Measurements from ENCODE around the gene TMEM18.

The TMEM18 gene

DNA sequence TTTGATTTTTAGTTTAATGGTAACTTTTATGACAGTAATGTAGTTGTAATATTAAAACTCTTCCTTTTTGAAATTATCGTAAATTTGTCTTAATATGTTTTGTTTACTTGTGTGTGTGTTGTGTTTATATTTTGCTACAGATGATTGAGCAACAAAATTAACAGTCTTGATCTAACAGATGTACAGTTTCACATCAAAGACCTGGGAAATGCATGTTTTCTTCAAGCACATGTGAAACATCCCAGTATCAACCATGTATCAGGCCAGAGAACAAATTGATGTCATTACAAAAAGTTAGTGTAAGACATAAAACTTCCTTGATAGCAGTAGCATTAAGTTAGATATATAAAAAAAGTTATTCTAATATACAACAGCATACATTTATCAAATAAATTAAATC, 45.5 kb downstream of the TMEM18 start:
- Histone ChIP-seq H3K27me3 (ENCODE audit: insufficient read depth, low read length) (peaks cover 12% of the 10 kb centered on the region), H3K9ac (ENCODE audit: low read depth, low read length) (no peak overlapping the region), H3K4me3 (ENCODE audit: low read length) (no peak overlapping the region), H3K36me3 (ENCODE audit: insufficient read depth, low read length) (no peaks in the 10 kb centered on the region), H3K27ac (ENCODE audit: low read depth, low read length) (no peak overlapping the region), H3K4me1 (ENCODE audit: insufficient read depth, low read length) (peaks cover 5% of the 10 kb centered on the region; the same call in 1 of the 2 replicates), H3K9me3 (ENCODE audit: insufficient read depth, low read depth, low read length) (no peaks in the 10 kb centered on the region)
- WGBS, result 100% methylated on average over 1 of the region's 1 CpG

DNA sequence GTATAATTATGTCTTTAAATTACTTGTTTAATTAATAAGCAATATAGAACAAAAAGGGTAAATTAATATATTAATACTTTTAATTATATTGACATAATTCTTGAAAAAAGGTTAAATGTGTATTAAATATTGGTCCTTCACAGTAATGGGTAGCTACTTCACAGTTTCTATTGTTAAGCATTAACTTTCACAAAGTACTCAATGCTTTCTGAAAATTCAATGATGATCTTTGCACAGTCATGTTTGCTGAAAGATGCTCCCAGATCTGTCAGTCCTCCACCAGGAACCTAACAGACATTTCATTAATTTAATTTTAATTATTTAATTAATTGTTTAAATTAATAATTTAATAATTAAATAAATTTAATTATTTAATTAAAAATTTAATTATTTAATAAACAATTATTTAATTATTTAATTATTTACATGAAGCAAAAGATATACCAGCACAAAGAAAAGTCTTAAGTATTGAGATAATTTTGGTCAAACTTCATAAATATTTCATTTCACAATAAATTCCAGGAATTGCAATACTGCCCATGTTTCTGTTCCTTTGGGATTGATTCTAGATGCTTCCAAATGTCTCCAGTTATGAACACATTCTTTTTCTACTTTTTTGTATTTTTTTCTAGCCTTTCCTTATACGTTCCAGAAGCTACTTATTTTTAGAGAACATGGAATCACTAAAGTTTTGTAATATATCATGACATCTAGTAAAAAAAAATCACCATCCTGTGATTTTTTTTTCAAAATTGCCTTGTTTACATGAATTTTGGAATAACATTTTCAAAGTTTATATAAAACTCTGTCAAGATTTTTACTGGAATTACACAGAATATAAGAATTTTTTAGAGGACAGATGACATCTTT, 46.5 kb downstream of the TMEM18 start:
- peaks cover 5% of the 10 kb centered on the region; the same call in 1 of the 2 replicates for H3K4me1 ChIP-seq (ENCODE audit: insufficient read depth, low read length)
- H3K9me3 ChIP-seq (ENCODE audit: insufficient read depth, low read depth, low read length), result no peaks in the 10 kb centered on the region
- H3K36me3 ChIP-seq (ENCODE audit: insufficient read depth, low read length), result no peaks in the 10 kb centered on the region
- H3K27ac ChIP-seq (ENCODE audit: low read depth, low read length), result no peak overlapping the region
- H3K27me3 ChIP-seq (ENCODE audit: insufficient read depth, low read length), result peaks cover 2% of the 10 kb centered on the region; the same call in 1 of the 2 replicates
- WGBS, result no CpG with 5 or more reads among the region's 1 CpG
- no peak overlapping the region for H3K4me3 ChIP-seq (ENCODE audit: low read length)
- H3K9ac ChIP-seq (ENCODE audit: low read depth, low read length), result no peak overlapping the region

DNA sequence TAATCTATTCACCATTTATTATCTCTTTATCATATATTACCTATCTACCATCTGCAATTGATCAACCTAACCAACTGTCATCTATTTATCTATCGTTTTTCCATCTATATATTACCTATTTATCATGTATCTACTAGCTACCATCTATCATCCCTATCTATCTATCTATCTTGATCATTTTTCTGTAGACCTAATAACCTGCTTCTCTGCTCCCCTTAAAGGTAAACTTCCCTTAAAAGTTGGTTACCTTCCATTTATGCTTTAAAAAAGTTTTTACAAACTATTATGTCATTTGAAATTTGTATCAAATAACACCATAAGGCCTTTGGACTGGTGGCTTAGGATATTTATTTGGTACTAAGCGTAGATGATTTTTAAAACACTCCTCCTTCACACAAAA, 47.2 kb downstream of the TMEM18 start:
- H3K4me3 ChIP-seq (ENCODE audit: low read length), result no peak overlapping the region
- H3K27me3 ChIP-seq (ENCODE audit: insufficient read depth, low read length), result no peaks in the 10 kb centered on the region
- no peaks in the 10 kb centered on the region for H3K9me3 ChIP-seq (ENCODE audit: insufficient read depth, low read depth, low read length)
- WGBS, result 81% methylated on average over 1 of the region's 2 CpGs
- no peak overlapping the region for H3K27ac ChIP-seq (ENCODE audit: low read depth, low read length)
- peaks cover 5% of the 10 kb centered on the region; the same call in 1 of the 2 replicates for H3K4me1 ChIP-seq (ENCODE audit: insufficient read depth, low read length)
- no peak overlapping the region for H3K9ac ChIP-seq (ENCODE audit: low read depth, low read length)
- H3K36me3 ChIP-seq (ENCODE audit: insufficient read depth, low read length), result no peaks in the 10 kb centered on the region

DNA sequence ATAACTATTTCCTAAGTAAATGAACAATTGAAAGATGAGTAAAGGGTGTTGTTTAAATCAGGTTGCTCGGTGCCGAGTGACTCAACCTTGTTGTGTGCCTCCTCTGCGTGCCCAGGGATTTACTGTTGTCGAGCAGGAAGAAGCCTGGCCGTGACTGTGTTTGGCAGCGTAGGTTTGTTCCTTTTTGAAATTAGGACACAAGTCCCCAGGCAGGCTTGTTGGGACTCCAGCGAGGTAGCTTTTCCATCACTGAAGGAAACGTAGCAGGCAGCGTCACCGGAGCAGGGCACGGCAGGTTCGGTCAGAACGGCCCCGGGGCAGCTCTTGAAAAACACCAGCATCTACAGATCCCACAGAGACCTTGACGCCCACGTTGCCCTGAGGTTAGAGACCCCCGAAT, 48.6 kb downstream of the TMEM18 start:
- H3K27ac ChIP-seq (ENCODE audit: low read depth, low read length), result no peak overlapping the region
- 89% methylated on average over 17 of the region's 17 CpGs for WGBS
- no peaks in the 10 kb centered on the region for H3K27me3 ChIP-seq (ENCODE audit: insufficient read depth, low read length)
- H3K36me3 ChIP-seq (ENCODE audit: insufficient read depth, low read length), result no peaks in the 10 kb centered on the region
- H3K9ac ChIP-seq (ENCODE audit: low read depth, low read length), result no peak overlapping the region
- H3K9me3 ChIP-seq (ENCODE audit: insufficient read depth, low read depth, low read length), result no peaks in the 10 kb centered on the region
- no peak overlapping the region for H3K4me3 ChIP-seq (ENCODE audit: low read length)
- H3K4me1 ChIP-seq (ENCODE audit: insufficient read depth, low read length), result peaks cover 5% of the 10 kb centered on the region; the same call in 1 of the 2 replicates

DNA sequence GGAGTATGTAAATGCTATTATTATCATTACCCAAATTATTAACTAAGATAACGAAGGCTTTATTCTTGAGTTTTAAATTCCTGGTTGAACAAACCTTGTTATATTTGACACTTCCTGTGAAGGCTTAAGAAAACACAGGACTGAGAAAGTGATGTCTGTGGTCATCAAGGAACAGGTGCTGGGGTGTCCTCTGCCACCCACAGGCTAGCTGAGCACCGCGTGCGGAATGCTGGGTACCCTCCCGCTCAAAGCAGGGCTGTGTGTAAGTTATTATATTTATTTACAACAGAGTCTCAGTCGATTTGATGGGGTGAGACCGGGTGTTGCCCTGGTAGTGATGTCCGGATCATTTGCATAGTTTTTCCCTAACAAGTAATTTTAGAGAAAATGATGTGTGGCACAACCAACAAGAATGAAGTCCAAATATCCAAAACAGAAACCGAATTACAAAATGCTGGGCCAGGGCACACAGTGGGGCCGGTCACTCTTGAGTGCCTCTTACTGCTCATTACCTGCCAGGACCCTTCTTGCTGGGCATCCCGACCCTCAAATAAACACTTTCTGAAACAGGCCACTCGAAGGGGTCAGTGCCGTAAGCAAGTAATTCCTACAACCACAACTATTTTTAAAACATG, 49.2 kb downstream of the TMEM18 start:
- no peak overlapping the region for H3K4me3 ChIP-seq (ENCODE audit: low read length)
- WGBS, result 92% methylated on average over 13 of the region's 13 CpGs
- H3K9me3 ChIP-seq (ENCODE audit: insufficient read depth, low read depth, low read length), result no peaks in the 10 kb centered on the region
- no peaks in the 10 kb centered on the region for H3K27me3 ChIP-seq (ENCODE audit: insufficient read depth, low read length)
- no peak overlapping the region for H3K9ac ChIP-seq (ENCODE audit: low read depth, low read length)
- H3K27ac ChIP-seq (ENCODE audit: low read depth, low read length), result no peak overlapping the region
- H3K36me3 ChIP-seq (ENCODE audit: insufficient read depth, low read length), result no peaks in the 10 kb centered on the region
- peaks cover 5% of the 10 kb centered on the region; the same call in 1 of the 2 replicates for H3K4me1 ChIP-seq (ENCODE audit: insufficient read depth, low read length)

DNA sequence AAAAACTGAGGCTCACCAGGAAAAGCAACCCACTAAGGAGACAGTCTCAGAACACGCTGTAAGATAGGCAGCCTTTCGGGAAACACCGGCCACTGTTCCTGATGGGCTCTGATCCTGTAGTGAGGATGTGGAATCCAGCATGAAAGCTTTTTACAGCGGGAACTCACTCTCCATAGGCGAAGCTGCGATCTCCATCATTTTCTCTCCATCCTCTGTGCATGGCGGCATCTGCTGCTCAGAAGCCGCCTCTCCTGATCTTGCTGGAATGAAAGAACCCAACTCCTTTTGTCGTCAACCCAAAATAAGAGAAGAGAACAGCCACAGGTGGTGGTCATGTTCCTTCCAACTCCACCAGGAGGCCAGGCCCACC, 49.9 kb downstream of the TMEM18 start:
- Histone ChIP-seq H3K9ac (ENCODE audit: low read depth, low read length) (no peak overlapping the region), H3K4me3 (ENCODE audit: low read length) (no peak overlapping the region), H3K36me3 (ENCODE audit: insufficient read depth, low read length) (no peaks in the 10 kb centered on the region), H3K4me1 (ENCODE audit: insufficient read depth, low read length) (peaks cover 5% of the 10 kb centered on the region; the same call in 1 of the 2 replicates), H3K27me3 (ENCODE audit: insufficient read depth, low read length) (no peaks in the 10 kb centered on the region), H3K9me3 (ENCODE audit: insufficient read depth, low read depth, low read length) (no peaks in the 10 kb centered on the region), H3K27ac (ENCODE audit: low read depth, low read length) (no peak overlapping the region)
- WGBS, result 92% methylated on average over 9 of the region's 9 CpGs

DNA sequence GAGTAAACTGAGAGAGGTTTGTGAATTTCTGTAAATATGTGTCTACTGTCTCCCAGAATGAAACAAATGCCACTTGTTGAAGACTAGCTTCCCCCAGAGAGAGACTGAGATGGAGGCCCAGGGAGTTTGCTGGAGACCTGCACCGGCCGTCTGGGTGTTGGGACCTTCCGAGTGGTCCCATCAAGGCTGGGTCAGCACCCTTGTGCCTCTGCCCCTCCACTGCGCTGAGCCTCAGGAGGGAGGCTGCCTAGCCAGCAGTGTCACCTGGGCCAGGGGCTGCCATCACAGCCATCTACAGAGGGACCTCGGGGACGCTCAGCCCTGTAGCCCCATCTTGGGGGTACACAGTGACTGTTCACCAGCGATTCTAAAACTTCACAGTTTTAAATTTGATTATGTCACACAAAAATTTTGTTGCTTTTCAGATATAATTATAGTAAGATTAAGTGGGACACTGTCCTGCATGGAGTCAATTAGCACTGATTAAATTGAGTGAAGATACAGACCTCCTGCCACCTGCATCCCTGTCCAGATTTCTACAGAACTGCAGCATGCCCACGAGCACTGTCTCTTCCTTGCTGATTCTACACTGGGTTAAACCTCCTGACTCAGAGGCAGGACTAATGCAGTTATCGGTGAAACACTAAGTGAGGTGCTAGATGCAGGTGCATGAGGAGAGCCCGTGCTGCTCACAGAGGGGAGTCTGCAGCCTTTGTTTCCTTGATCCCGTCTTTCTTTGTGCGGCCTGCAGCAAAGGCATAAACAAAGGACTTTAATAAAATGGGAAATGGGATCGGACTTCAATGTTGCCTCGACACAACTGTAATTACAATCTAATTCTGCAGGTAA, 50.5 kb downstream of the TMEM18 start:
- Histone ChIP-seq H3K36me3 (ENCODE audit: insufficient read depth, low read length) (no peaks in the 10 kb centered on the region), H3K27ac (ENCODE audit: low read depth, low read length) (no peak overlapping the region), H3K27me3 (ENCODE audit: insufficient read depth, low read length) (no peaks in the 10 kb centered on the region), H3K4me3 (ENCODE audit: low read length) (no peak overlapping the region), H3K4me1 (ENCODE audit: insufficient read depth, low read length) (peaks cover 5% of the 10 kb centered on the region; the same call in 1 of the 2 replicates), H3K9ac (ENCODE audit: low read depth, low read length) (no peak overlapping the region), H3K9me3 (ENCODE audit: insufficient read depth, low read depth, low read length) (no peaks in the 10 kb centered on the region)
- 76% methylated on average over 14 of the region's 14 CpGs for WGBS

DNA sequence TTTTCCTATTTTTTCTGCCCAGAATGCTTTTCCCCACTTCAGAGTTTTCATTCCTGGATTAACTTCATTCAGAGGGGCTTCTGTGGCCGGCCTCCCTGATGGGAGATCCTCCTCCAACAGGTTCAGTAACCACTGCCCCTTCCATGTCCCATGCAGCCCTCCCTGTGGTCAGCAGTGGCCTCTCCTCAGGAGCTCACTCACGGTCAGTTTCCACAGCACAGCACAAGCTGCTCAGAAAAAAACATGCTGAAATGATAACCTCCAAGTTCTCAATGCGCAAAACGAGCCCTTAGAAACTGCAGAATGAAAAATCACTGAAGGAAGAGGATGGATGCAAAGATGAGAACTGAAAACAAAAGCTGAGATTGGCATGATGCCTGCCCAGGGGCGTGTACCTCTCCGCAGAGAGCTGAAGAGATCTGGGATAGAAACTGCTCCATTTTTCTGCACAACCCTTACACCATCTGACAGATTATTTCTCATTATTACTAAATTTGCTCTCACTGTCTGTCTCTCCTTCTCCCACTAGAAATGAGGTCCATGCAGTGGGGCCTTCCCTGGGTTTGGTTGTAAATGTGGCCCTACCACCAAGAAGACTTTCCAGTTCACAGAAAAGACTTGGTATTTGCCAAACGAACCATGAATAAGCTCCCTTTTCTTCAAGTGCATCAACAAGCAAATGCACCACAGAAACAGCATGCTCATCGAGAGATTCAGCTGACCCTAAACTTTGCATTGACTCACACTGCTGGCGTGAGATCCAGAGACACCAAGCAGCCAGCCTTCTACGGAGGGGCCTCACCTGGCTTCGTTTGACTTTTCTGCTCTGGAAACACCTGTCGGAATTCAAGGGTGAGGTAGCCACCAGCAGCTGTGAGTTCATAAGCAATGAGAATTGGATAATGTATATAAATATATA, 51.5 kb downstream of the TMEM18 start:
- Histone ChIP-seq H3K9me3 (ENCODE audit: insufficient read depth, low read depth, low read length) (no peaks in the 10 kb centered on the region), H3K27me3 (ENCODE audit: insufficient read depth, low read length) (no peaks in the 10 kb centered on the region), H3K9ac (ENCODE audit: low read depth, low read length) (no peak overlapping the region), H3K27ac (ENCODE audit: low read depth, low read length) (no peak overlapping the region), H3K4me3 (ENCODE audit: low read length) (no peak overlapping the region), H3K4me1 (ENCODE audit: insufficient read depth, low read length) (peaks cover 5% of the 10 kb centered on the region; the same call in 1 of the 2 replicates), H3K36me3 (ENCODE audit: insufficient read depth, low read length) (no peaks in the 10 kb centered on the region)
- WGBS, result 91% methylated on average over 12 of the region's 12 CpGs

DNA sequence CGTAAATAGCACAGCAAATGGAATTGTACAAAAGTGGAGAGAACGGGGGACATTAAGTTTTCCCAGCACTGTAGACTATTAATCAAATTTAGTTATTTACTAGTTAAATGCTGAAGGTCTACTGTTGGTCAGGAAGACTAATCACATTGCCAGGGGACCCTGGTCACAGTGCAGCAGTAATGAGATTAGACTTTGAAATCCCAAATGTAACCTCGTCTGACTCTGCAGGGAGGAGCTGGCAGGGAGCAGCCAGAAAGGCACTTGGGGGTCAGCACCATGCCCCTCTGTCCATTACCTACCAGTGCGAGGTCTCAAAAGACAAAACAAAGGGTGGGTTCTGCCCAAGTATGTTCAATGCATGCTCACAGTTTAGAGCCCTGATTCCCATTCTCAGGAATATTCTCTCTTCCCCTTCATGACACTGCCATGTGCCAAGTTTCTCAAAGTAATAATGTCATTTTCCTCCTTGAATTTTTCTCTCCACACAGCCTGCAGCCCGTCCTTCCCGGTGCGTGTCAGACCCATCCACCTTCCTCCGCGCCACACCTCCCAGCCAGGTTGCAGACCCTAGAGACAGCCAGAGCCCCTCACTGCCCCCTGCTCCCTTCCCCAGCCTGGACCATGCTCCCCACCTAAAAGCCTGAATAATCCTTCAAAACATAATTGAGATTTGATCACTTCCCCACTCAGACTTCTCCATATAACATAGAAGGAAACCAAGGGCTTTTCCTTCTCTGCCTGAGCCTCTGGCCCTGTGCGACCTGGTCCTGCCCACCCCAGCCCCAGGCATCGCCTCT, 52.5 kb downstream of the TMEM18 start:
- WGBS, result 84% methylated on average over 11 of the region's 11 CpGs
- H3K27ac ChIP-seq (ENCODE audit: low read depth, low read length), result no peak overlapping the region
- no peak overlapping the region for H3K9ac ChIP-seq (ENCODE audit: low read depth, low read length)
- no peaks in the 10 kb centered on the region for H3K27me3 ChIP-seq (ENCODE audit: insufficient read depth, low read length)
- H3K4me3 ChIP-seq (ENCODE audit: low read length), result no peak overlapping the region
- no peaks in the 10 kb centered on the region for H3K9me3 ChIP-seq (ENCODE audit: insufficient read depth, low read depth, low read length)
- H3K36me3 ChIP-seq (ENCODE audit: insufficient read depth, low read length), result no peaks in the 10 kb centered on the region
- H3K4me1 ChIP-seq (ENCODE audit: insufficient read depth, low read length), result peaks cover 5% of the 10 kb centered on the region; the same call in 1 of the 2 replicates

DNA sequence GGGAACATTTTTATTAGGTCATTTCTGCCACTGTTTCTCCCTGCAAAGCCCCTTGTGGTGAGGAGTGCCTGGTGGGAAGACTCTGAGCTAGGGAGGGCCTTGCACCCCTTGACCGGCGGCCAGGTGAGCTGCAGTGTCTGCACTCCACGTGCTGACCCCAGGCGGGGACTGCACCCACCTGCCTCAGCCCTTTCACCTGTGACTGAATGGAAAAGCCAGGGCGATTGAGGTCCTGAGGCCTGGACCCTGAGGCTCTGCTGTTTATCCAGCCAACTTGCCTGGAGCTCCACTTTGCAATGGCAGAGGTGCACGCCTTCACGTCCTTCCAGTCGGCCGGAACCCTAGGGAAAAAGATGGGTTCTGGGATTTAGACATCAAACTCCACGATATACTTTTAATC, 53.1 kb downstream of the TMEM18 start:
- no peaks in the 10 kb centered on the region for H3K36me3 ChIP-seq (ENCODE audit: insufficient read depth, low read length)
- H3K27ac ChIP-seq (ENCODE audit: low read depth, low read length), result no peak overlapping the region
- no peaks in the 10 kb centered on the region for H3K27me3 ChIP-seq (ENCODE audit: insufficient read depth, low read length)
- no peak overlapping the region for H3K9ac ChIP-seq (ENCODE audit: low read depth, low read length)
- no peak overlapping the region for H3K4me3 ChIP-seq (ENCODE audit: low read length)
- 82% methylated on average over 10 of the region's 10 CpGs for WGBS
- H3K9me3 ChIP-seq (ENCODE audit: insufficient read depth, low read depth, low read length), result no peaks in the 10 kb centered on the region
- H3K4me1 ChIP-seq (ENCODE audit: insufficient read depth, low read length), result peaks cover 5% of the 10 kb centered on the region; the same call in 1 of the 2 replicates
